Bronchial epithelial cell (primary cell): ENCODE results near the gene CBLN3. TPM values are rescaled to one million over a fixed set of nuclear protein-coding genes. Genes with fewer than 3 reads are reported as not detected.
A peak's percentile ranks its signal among the peaks of the same experiment; 100 is the strongest.

ENCODE experiments used
- DNase-seq: peaks from one replicate; pipeline ENCODE4 v3.0.0-alpha.2; 2010; ENCODE audit warnings: low read depth
- FAIRE-seq: peaks from 2 replicates; lab custom pipeline; 2011; peaks lifted over from hg19 to GRCh38; lab: Jason Lieb, UNC
- H3K27me3 ChIP-seq: 2 replicates; pipeline ENCODE4 v1.5.1; 2011; ENCODE audit warnings: low read length; ENCODE audit not compliant: control insufficient read depth, insufficient read depth
- H3K36me3 ChIP-seq: 2 replicates; pipeline ENCODE4 v1.5.1; 2011; ENCODE audit warnings: low read length; ENCODE audit not compliant: control insufficient read depth, insufficient read depth
- H3K4me3 ChIP-seq: 2 replicates; pipeline ENCODE4 v1.5.1; 2011; ENCODE audit warnings: mild to moderate bottlenecking, low read depth, low read length, control low read depth
- CTCF ChIP-seq: IDR thresholded peaks from 2 replicates; pipeline ENCODE4 v1.5.1; 2011; ENCODE audit warnings: mild to moderate bottlenecking, moderate library complexity, low read length, control low read depth, inconsistent platforms; ENCODE audit not compliant: insufficient read depth, severe bottlenecking
- total RNA-seq: library from RNA; depleted of rRNA; stranded (reverse); fragments of >200 nt; gene quantifications from 2 replicates; pipeline ENCODE4 v1.2.1, GENCODE V29; 2014

Gene CBLN3
- total RNA-seq, 1 donor from 2014 or later = 0.53 TPM

GRCh38 chr14:24384169-24384568, 45.3 kb downstream of the CBLN3 start:
- no peaks in the 10 kb centered on the region for H3K27me3 ChIP-seq
- H3K4me3 ChIP-seq = no peak overlapping the region
- no peak for TF ChIP-seq CTCF
- DNase-seq (no peak), FAIRE-seq (no peak)
- no peaks in the 10 kb centered on the region for H3K36me3 ChIP-seq

GRCh38 chr14:24382064-24382371, 47.5 kb downstream of the CBLN3 start:
- no peaks in the 10 kb centered on the region for H3K27me3 ChIP-seq
- FAIRE-seq (no peak), DNase-seq (no peak)
- no peaks in the 10 kb centered on the region for H3K36me3 ChIP-seq
- no peak overlapping the region for H3K4me3 ChIP-seq
- no peak for TF ChIP-seq CTCF

GRCh38 chr14:24381363-24382063, 48.0 kb downstream of the CBLN3 start:
- no peak for TF ChIP-seq CTCF
- no peaks in the 10 kb centered on the region for H3K27me3 ChIP-seq
- H3K36me3 ChIP-seq = no peaks in the 10 kb centered on the region
- no peak overlapping the region for H3K4me3 ChIP-seq
- FAIRE-seq (no peak), DNase-seq (no peak)

- DNase-seq (no peak), FAIRE-seq (no peak)
- no peak overlapping the region for H3K4me3 ChIP-seq
- no peaks in the 10 kb centered on the region for H3K36me3 ChIP-seq
- H3K27me3 ChIP-seq = no peaks in the 10 kb centered on the region
- TF ChIP-seq CTCF = no peak
These were observed 49.3 kb downstream of the CBLN3 start for GRCh38 chr14:24379907-24380730.

GRCh38 chr14:24378981-24379906, 50.2 kb downstream of the CBLN3 start:
- Histone ChIP-seq H3K27me3 (no peaks in the 10 kb centered on the region), H3K36me3 (no peaks in the 10 kb centered on the region), H3K4me3 (no peak overlapping the region)
- TF ChIP-seq CTCF = no peak
- FAIRE-seq = no peak
- peak; percentile 71 for DNase-seq
